Suprapubic skin (tissue), 4 donors: Measurements from ENCODE around the gene LRP2BP. TPM values are rescaled to one million over a fixed set of nuclear protein-coding genes. Genes with fewer than 3 reads are reported as not detected.
"Not testable (repeated sequence)": the region's sequence is repeated elsewhere in the genome, so short reads cannot be mapped to it uniquely, and the experiment has no call there.

ENCODE experiments used
- DNase-seq, 2 donors: peaks; one replicate each; pipeline ENCODE4 v3.0.0-alpha.2; 2019; ENCODE audit warnings: low spot score in 2 of 2
- H3K27ac ChIP-seq: fragments of 200-600 bp; sonication (generic); one replicate; pipeline ENCODE4 v1.5.1; 2019
- H3K27me3 ChIP-seq: fragments of 200-600 bp; sonication (generic); one replicate; pipeline ENCODE4 v1.5.1; 2019
- H3K36me3 ChIP-seq: fragments of 200-600 bp; sonication (generic); one replicate; pipeline ENCODE4 v1.5.1; 2019
- H3K4me1 ChIP-seq: fragments of 200-600 bp; sonication (generic); one replicate; pipeline ENCODE4 v1.5.1; 2019
- H3K4me3 ChIP-seq: fragments of 200-600 bp; sonication (generic); one replicate; pipeline ENCODE4 v1.5.1; 2019; ENCODE audit warnings: mild to moderate bottlenecking
- H3K9me3 ChIP-seq: fragments of 200-600 bp; sonication (generic); one replicate; pipeline ENCODE4 v1.5.1; 2019
- CTCF ChIP-seq, 2 donors: fragments of 200-600 bp in 1 of 2; fragments of 450-650 bp in 1 of 2; sonication (generic) in 1 of 2; IDR thresholded peaks; one replicate each; pipeline ENCODE4 v1.5.1; 2016 to 2019; ENCODE audit warnings: antibody characterized with exemption in 2 of 2, mild to moderate bottlenecking in 1 of 2, moderate library complexity in 1 of 2
- EP300 ChIP-seq: sonication (generic); formaldehyde crosslinking; IDR thresholded peaks from one replicate; pipeline ENCODE4 v1.6.1; 2017; ENCODE audit warnings: antibody characterized with exemption
- POLR2A ChIP-seq, 2 donors: fragments of 450-650 bp; IDR thresholded peaks; one replicate each; pipeline ENCODE4 v1.6.1; 2017; ENCODE audit warnings: antibody characterized with exemption in 2 of 2, mild to moderate bottlenecking in 2 of 2, moderate library complexity in 2 of 2
- POLR2AphosphoS5 ChIP-seq, 3 donors: sonication (generic); formaldehyde crosslinking; IDR thresholded peaks; one replicate each; pipeline ENCODE4 v1.6.1; 2017; ENCODE audit warnings: antibody characterized with exemption in 3 of 3
- WGBS: methylation state at CpG from one replicate; pipeline ENCODE4 v1.1.5; 2018; 5-methylcytosine and 5-hydroxymethylcytosine counted together
- total RNA-seq, 4 donors: library from RNA; depleted of rRNA; stranded (reverse); fragments of >200 nt; gene quantifications; one replicate each; pipeline ENCODE4 v1.1.0, GENCODE V29; 2016

Gene LRP2BP
- total RNA-seq, 4 donors from 2014 or later: 0.60 to 3.1 (median 1.3) TPM

GRCh38 chr4:185370268-185370949 lies 25.3 kb downstream of the LRP2BP start:
- WGBS: 95% methylated on average over 11 of the region's 11 CpGs
- TF ChIP-seq CTCF (IDR thresholded peaks at IDR 0.05) (no peak), POLR2A (IDR thresholded peaks at IDR 0.05) (no peak), EP300 (no peak), POLR2AphosphoS5 (IDR thresholded peaks at IDR 0.05) (no peak)
- no peaks in the 10 kb centered on the region for H3K4me1 ChIP-seq
- DNase-seq: no peak
- no peak overlapping the region for H3K27ac ChIP-seq
- peaks cover 11% of the 10 kb centered on the region for H3K36me3 ChIP-seq
- H3K27me3 ChIP-seq: no peaks in the 10 kb centered on the region
- H3K9me3 ChIP-seq: no peaks in the 10 kb centered on the region
- no peak overlapping the region for H3K4me3 ChIP-seq

GRCh38 chr4:185369731-185370130 lies 26.0 kb downstream of the LRP2BP start:
- Histone ChIP-seq H3K4me3 (no peak overlapping the region), H3K4me1 (no peaks in the 10 kb centered on the region), H3K27ac (no peak overlapping the region), H3K36me3 (peaks cover 11% of the 10 kb centered on the region), H3K27me3 (no peaks in the 10 kb centered on the region), H3K9me3 (no peaks in the 10 kb centered on the region)
- TF ChIP-seq CTCF (IDR thresholded peaks at IDR 0.05) (no peak), EP300 (no peak)
- WGBS: 89% methylated on average over 3 of the region's 3 CpGs
- DNase-seq: no peak

GRCh38 chr4:185364886-185365285 lies 30.8 kb downstream of the LRP2BP start:
- DNase-seq: no peak
- TF ChIP-seq CTCF (IDR thresholded peaks at IDR 0.05): no peak
- TF ChIP-seq POLR2A (IDR thresholded peaks at IDR 0.05): no peak
- no peak for TF ChIP-seq EP300
- no peak for TF ChIP-seq POLR2AphosphoS5 (IDR thresholded peaks at IDR 0.05)
- Histone ChIP-seq H3K4me3 (no peak overlapping the region), H3K9me3 (no peaks in the 10 kb centered on the region), H3K27ac (no peak overlapping the region), H3K4me1 (no peaks in the 10 kb centered on the region), H3K27me3 (no peaks in the 10 kb centered on the region), H3K36me3 (peaks cover 4% of the 10 kb centered on the region)
- 95% methylated on average over 5 of the region's 5 CpGs for WGBS

GRCh38 chr4:185363251-185363650 lies 32.5 kb downstream of the LRP2BP start:
- no peaks in the 10 kb centered on the region for H3K27me3 ChIP-seq
- no peak overlapping the region for H3K4me3 ChIP-seq
- no peaks in the 10 kb centered on the region for H3K4me1 ChIP-seq
- TF ChIP-seq POLR2AphosphoS5 (IDR thresholded peaks at IDR 0.05) (no peak), CTCF (IDR thresholded peaks at IDR 0.05) (no peak), EP300 (no peak), POLR2A (IDR thresholded peaks at IDR 0.05) (no peak)
- peaks cover 4% of the 10 kb centered on the region for H3K36me3 ChIP-seq
- H3K27ac ChIP-seq: no peak overlapping the region
- no peaks in the 10 kb centered on the region for H3K9me3 ChIP-seq
- DNase-seq: no peak
- 92% methylated on average over 3 of the region's 3 CpGs for whole genome bisulfite sequencing

GRCh38 chr4:185362570-185362969 lies 33.2 kb downstream of the LRP2BP start:
- not testable (repeated sequence) for H3K36me3 ChIP-seq, H3K4me3 ChIP-seq, DNase-seq, H3K27ac ChIP-seq, H3K27me3 ChIP-seq, H3K9me3 ChIP-seq, H3K4me1 ChIP-seq
- WGBS: 81% methylated on average over 6 of the region's 6 CpGs

GRCh38 chr4:185361872-185362271 lies 33.9 kb downstream of the LRP2BP start:
- no peak for DNase-seq
- no peaks in the 10 kb centered on the region for H3K36me3 ChIP-seq
- H3K27ac ChIP-seq: no peak overlapping the region
- no peaks in the 10 kb centered on the region for H3K9me3 ChIP-seq
- no peaks in the 10 kb centered on the region for H3K27me3 ChIP-seq
- no peak overlapping the region for H3K4me3 ChIP-seq
- 76% methylated on average over 3 of the region's 3 CpGs for WGBS
- H3K4me1 ChIP-seq: no peaks in the 10 kb centered on the region
- no peak for TF ChIP-seq EP300
- TF ChIP-seq POLR2AphosphoS5 (IDR thresholded peaks at IDR 0.05): no peak
- no peak for TF ChIP-seq POLR2A (IDR thresholded peaks at IDR 0.05)
- no peak for TF ChIP-seq CTCF (IDR thresholded peaks at IDR 0.05)
